Activated effector memory CD4-positive, alpha-beta T cell treated with Interleukin-2 at 50 U/mL for 16 hours (primary cell): Measurements from ENCODE around the gene GPATCH2L.

Experiments used
- DNase-seq: peaks from one replicate; pipeline ENCODE4 v3.0.0-alpha.2; 2020

The GPATCH2L gene

DNA sequence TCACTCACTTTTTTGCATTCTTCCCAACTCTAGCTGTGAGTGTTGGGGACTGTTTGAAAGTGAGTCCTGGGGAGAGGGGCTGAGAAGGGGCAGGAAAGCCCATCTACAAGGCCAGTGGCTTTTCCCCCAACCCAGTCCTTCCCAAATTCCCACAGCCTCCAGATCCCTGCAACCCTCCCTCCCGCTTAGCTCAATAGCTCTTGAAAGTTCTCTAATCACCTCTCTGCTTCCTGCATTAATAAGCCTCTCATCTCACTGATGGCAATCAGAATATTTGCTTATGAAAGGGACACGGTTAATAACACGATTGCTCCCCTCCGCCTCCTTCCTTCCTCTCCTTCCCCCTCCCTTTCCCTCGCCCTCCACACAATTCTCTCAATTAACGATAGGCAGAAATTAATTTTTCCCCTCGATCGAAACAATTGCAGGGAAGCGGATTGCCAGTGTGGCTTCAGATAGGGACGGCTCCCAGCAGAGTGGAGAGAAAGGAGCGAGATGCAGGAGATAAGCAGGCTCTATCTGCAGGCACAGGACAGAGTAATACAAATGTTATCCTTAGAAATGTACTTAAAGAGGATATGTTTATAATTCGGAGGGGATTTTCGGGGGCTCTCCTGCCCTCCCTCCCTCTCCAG, 15.1 kb upstream of the GPATCH2L start:
- no peak for DNase-seq

DNA sequence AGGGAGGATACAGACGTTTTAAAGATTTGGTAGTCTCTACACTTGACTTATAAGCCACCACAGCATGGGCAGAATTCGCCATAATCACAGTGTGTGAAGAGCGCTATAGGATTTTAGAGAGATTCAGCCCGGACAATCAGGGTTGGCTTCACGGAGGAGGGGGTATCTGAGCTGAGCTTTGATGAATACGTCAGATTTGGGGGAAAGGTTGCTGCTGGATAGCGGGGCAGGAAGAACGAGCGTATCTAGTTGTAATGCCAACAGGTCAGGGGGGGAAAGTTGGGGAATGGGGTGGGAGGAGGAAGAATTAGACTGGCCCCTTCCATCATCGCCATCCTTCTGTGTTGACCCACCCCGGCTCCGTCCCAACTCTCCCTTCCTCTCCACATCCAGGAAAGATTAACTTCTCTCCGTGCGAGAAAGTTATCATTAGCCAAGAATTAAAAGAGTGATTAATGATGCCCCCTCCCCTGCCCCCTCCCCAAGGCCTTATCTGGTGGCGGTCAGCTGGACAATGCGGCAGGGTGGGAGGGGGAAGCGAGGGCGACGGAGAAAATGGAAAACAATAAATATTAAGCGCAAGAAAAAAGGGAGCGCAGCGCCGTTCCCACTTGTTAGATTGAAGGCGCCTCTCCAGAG, 13.5 kb upstream of the GPATCH2L start:
- no peak for DNase-seq

GRCh38 chr14:76138758-76139723, 12.7 kb upstream of the GPATCH2L start:
- DNase-seq: no peak

- DNase-seq: no peak
Measured at GRCh38 chr14:76143642-76144041, 8.1 kb upstream of the GPATCH2L start.

GRCh38 chr14:76146976-76147375, 4.7 kb upstream of the GPATCH2L start:
- DNase-seq: no peak

GRCh38 chr14:76149196-76149595, 2.5 kb upstream of the GPATCH2L start:
- DNase-seq: no peak

GRCh38 chr14:76152333-76152681, 585 bp downstream of the GPATCH2L start:
- peak; percentile 66 for DNase-seq

GRCh38 chr14:76153919-76154318, 2.2 kb downstream of the GPATCH2L start:
- no peak for DNase-seq

DNA sequence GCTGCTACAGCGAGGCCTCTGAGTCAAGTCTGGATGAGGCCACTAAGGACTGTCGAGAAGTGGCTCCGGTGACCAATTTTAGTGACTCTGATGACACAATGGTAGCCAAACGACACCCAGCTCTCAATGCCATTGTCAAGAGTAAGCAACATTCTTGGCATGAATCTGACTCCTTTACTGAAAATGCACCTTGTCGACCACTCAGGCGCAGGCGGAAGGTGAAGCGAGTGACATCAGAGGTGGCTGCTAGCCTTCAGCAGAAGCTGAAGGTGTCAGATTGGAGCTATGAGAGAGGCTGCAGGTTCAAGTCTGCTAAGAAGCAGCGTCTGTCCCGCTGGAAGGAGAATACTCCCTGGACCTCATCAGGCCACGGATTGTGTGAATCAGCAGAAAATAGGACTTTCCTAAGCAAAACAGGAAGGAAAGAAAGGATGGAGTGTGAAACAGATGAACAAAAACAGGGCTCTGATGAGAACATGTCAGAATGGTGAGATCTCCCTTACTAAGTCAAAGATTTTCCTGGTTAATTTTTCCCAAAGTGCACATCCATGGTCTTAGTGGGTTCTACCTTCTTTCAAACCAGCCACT, 2.9 kb downstream of the GPATCH2L start:
- DNase-seq: no peak

DNA sequence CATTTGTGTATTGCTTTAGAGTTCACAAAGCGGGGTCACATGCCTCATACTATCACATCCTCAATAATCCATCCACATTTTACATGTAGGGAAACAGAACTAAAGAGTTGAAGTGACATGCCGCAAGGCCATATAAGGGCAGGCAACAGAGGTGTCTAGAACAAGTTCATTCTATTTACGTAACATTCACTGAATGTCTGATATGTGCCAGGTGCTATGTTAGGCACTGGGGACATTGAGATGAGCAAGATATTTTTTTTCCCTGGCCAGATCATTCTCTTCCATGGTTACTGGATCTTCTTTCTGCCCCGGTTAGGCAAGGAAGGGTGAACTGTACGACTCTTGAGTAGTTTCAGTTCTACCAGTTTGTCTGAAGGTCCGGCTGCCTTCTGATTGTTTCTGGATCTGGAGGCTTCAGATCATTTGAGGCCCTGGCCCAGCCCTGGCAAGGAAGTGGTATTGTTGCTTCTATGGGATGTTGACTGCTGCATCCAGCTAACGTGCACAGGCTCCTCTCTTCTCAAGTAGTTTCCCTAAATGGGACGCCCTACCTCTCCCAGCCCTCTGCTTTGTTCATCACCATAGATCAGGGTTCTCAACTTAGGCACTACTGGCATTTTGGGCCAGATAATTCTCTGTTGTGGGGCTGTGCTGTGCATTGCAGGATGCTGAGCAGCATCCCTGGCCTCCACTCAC, 12.1 kb downstream of the GPATCH2L start:
- DNase-seq: no peak

DNA sequence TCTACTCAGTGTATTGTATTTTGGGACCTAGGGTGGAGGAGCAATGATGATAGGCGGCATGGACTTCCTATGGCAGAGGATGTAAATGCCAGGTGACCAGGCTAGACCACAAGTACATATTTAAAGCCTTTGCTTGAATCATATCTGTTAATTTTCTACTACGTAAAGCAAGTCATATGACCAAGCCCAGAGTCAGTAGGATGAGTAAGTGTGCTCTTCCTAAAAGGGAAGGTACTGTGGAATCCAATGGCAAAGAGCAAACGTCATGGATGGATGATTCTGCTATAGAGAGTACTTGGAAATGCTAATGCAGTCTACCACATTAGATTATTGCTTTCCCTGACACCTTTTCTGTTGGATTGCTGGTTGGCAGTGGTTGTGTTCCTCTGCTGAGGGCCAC, 16.8 kb downstream of the GPATCH2L start:
- no peak for DNase-seq

DNA sequence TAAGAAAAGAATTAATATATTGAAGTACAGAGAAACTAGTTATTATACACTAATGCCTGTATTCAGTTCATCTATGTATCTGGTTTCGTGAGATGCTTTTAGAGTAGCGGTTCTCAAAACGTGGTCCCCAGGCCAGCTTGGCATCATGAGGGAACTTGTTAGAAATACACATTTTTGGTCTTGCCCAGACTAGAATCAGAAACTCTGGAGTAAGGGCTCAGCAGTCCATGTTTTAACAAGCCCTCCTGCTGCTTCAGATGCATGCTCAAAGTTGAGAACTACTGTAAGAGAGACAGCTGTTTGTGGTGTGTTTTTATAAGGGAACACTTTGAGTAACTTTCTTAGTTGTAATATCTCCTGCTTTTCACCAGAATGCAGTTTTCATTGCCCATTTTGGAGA, 18.1 kb downstream of the GPATCH2L start:
- DNase-seq: no peak

GRCh38 chr14:76174982-76175381, 23.3 kb downstream of the GPATCH2L start:
- DNase-seq: no peak

GRCh38 chr14:76175942-76176341, 24.2 kb downstream of the GPATCH2L start:
- no peak for DNase-seq

DNA sequence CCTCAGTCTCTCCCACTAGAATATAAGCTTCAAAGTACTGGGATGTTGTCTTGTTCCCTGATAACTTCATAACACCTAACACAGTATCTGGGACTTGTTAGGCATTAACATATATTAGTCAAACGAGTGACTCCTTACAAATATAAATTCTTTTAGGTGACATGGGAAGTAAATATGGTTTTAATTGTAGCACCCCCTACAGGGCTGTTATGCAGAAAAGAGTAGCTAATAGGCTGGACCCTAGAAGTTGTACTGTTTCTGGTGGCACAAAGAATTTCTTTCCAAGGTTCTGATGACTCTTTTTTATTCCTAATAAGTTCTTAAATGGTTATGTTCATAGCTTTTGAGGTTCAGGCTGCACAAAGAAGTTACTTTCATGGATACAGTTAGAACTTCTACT, 29.8 kb downstream of the GPATCH2L start:
- no peak for DNase-seq

- no peak for DNase-seq
Measured at GRCh38 chr14:76186308-76187027, 34.7 kb downstream of the GPATCH2L start.

- no peak for DNase-seq
Measured at GRCh38 chr14:76191297-76191696, 39.6 kb downstream of the GPATCH2L start.

DNA sequence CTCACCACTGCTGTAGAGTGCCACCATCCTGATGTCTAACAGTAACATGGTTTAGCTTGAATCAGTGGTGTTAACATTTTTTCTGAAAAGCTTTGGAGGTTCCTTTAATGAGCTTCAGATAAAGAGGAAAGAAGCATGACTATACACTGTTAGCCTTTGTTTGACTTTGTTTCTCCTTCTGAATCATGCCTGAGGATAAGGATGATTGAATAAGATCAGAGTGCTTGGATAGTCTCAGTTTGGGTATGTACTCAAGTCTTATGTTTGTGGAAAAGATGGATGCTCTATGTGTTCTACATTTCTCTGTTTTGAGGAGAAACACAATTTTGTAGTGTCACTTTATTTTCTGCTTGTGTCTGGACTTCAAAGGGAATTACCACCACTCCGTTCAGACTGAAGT, 42.0 kb downstream of the GPATCH2L start:
- no peak for DNase-seq

- no peak for DNase-seq
Measured at GRCh38 chr14:76194327-76194726, 42.6 kb downstream of the GPATCH2L start.

GRCh38 chr14:76195003-76195402, 43.3 kb downstream of the GPATCH2L start:
- DNase-seq: no peak

GRCh38 chr14:76196980-76197695, 45.4 kb downstream of the GPATCH2L start:
- no peak for DNase-seq
